Germinal center (tissue), 1 donor: ENCODE data around the gene RHEBL1.

ENCODE experiments used
- DNase-seq: peaks from one replicate; pipeline ENCODE4 v3.0.0; 2012; ENCODE audit warnings: mixed read lengths, low spot score

RHEBL1 gene

GRCh38 chr12:49069507-49070346 lies at the start of gene RHEBL1:
Gene RHEBL1 (minus strand): TSS chr12:49069979. CDS start chr12:49069785, 194 bp downstream.
- peak; percentile 98 for DNase-seq

- DNase-seq: no peak
Observed at GRCh38 chr12:49111206-49111605, 41.4 kb upstream of the RHEBL1 start.

GRCh38 chr12:49110464-49111155 lies 40.8 kb upstream of the RHEBL1 start, which contains the start of gene LMBR1L:
Gene LMBR1L (minus strand): TSS chr12:49110847. CDS start chr12:49110555, 292 bp downstream.
- DNase-seq: peak; percentile 99

- DNase-seq: peak; percentile 45
Observed at GRCh38 chr12:49109641-49110463, 40.1 kb upstream of the RHEBL1 start.

- DNase-seq: no peak
Observed at GRCh38 chr12:49108958-49109404, 39.2 kb upstream of the RHEBL1 start.

- no peak for DNase-seq
Observed at GRCh38 chr12:49105504-49106084, 35.8 kb upstream of the RHEBL1 start.

- DNase-seq: no peak
Observed at GRCh38 chr12:49104822-49105221, 35.0 kb upstream of the RHEBL1 start.

GRCh38 chr12:49100380-49100779 lies 30.6 kb upstream of the RHEBL1 start:
- DNase-seq: no peak

GRCh38 chr12:49098703-49099102 lies 28.9 kb upstream of the RHEBL1 start:
- DNase-seq: no peak

GRCh38 chr12:49098035-49098451 lies 28.3 kb upstream of the RHEBL1 start:
- DNase-seq: peak; percentile 72

GRCh38 chr12:49097381-49097780 lies 27.6 kb upstream of the RHEBL1 start:
- DNase-seq: no peak

GRCh38 chr12:49094975-49095365 lies 25.2 kb upstream of the RHEBL1 start:
- DNase-seq: no peak

- DNase-seq: no peak
Observed at GRCh38 chr12:49094160-49094974, 24.6 kb upstream of the RHEBL1 start, which contains the start of gene DHH. Gene DHH (minus strand): TSS chr12:49094801. CDS start chr12:49094512, 289 bp downstream.

- DNase-seq: no peak
Observed at GRCh38 chr12:49093792-49094159, 24.0 kb upstream of the RHEBL1 start.

- no peak for DNase-seq
Observed at GRCh38 chr12:49092816-49093406, 23.1 kb upstream of the RHEBL1 start.

- DNase-seq: peak; percentile 77
Observed at GRCh38 chr12:49092086-49092815, 22.5 kb upstream of the RHEBL1 start.

GRCh38 chr12:49091836-49092085 lies 22.0 kb upstream of the RHEBL1 start:
- DNase-seq: no peak

GRCh38 chr12:49091056-49091835 lies 21.5 kb upstream of the RHEBL1 start:
- no peak for DNase-seq
